ENCODE measurements around the gene HELZ2.

The HELZ2 gene

GRCh38 chr20:63597651-63598478 lies 23.8 kb upstream of the HELZ2 start:
- peak; percentile 10 for DNase-seq (ENCODE audit: low spot score)

- DNase-seq (ENCODE audit: low spot score): peak; percentile 9
These were observed 22.4 kb upstream of the HELZ2 start for GRCh38 chr20:63596423-63596822.

- no peak for DNase-seq (ENCODE audit: low spot score)
These were observed 21.5 kb upstream of the HELZ2 start for GRCh38 chr20:63595416-63596127.

- DNase-seq (ENCODE audit: low spot score): no peak
These were observed 20.1 kb upstream of the HELZ2 start for GRCh38 chr20:63594043-63594561.

- no peak for DNase-seq (ENCODE audit: low spot score)
These were observed 18.6 kb upstream of the HELZ2 start for GRCh38 chr20:63592661-63593060.

GRCh38 chr20:63591786-63592355 lies 17.8 kb upstream of the HELZ2 start:
- DNase-seq (ENCODE audit: low spot score): no peak

GRCh38 chr20:63591147-63591533 lies 17.1 kb upstream of the HELZ2 start:
- no peak for DNase-seq (ENCODE audit: low spot score)

GRCh38 chr20:63590218-63591146 lies 16.4 kb upstream of the HELZ2 start:
- DNase-seq (ENCODE audit: low spot score): no peak

GRCh38 chr20:63589261-63590217 lies 15.5 kb upstream of the HELZ2 start:
- DNase-seq (ENCODE audit: low spot score): no peak

GRCh38 chr20:63588641-63589041 lies 14.6 kb upstream of the HELZ2 start:
- DNase-seq (ENCODE audit: low spot score): no peak

GRCh38 chr20:63587776-63588591 lies 13.9 kb upstream of the HELZ2 start:
- DNase-seq (ENCODE audit: low spot score): no peak

- DNase-seq (ENCODE audit: low spot score): no peak
These were observed 13.2 kb upstream of the HELZ2 start for GRCh38 chr20:63587256-63587655.

GRCh38 chr20:63586797-63587196 lies 12.8 kb upstream of the HELZ2 start:
- DNase-seq (ENCODE audit: low spot score): no peak

GRCh38 chr20:63585616-63586565 lies 11.9 kb upstream of the HELZ2 start:
- DNase-seq (ENCODE audit: low spot score): no peak

GRCh38 chr20:63582382-63583063 lies 8.5 kb upstream of the HELZ2 start:
- no peak for DNase-seq (ENCODE audit: low spot score)

GRCh38 chr20:63580796-63581461 lies 6.9 kb upstream of the HELZ2 start:
- DNase-seq (ENCODE audit: low spot score): peak; percentile 66

- DNase-seq (ENCODE audit: low spot score): no peak
These were observed 5.1 kb upstream of the HELZ2 start for GRCh38 chr20:63579017-63579694.
